A549 (cell line): ENCODE results near the gene ARL5C. TPM values are rescaled to one million over a fixed set of nuclear protein-coding genes. Genes with fewer than 3 reads are reported as not detected.

Source experiments
- ATAC-seq, 2 experiments: fragments of 200-7000 bp in 1 of 2; fragments of >200 bp in 1 of 2; cut with Nextera tagmentation in 1 of 2; cut with Tn5 transposase in 1 of 2; 3 replicates each; pipeline versions ENCODE4 v1.8.0 to v1.9.1; 2018 to 2020; ENCODE audit warnings: mild to moderate bottlenecking in 1 of 2, moderate library complexity in 1 of 2
- CTCF ChIA-PET: fragments of 300-600 bp; sonication (Branson Sonifier 250); formaldehyde crosslinking; extraction: SDS; loops from one replicate; lab custom pipeline; 2021; ENCODE audit warnings: antibody characterized with exemption, inconsistent platforms; lab: Yijun Ruan, JAX
- POLR2A ChIA-PET: fragments of 350-600 bp; formaldehyde crosslinking; extraction: SDS; loops from one replicate; lab custom pipeline; 2021; ENCODE audit warnings: antibody characterized with exemption, inconsistent platforms; lab: Yijun Ruan, JAX
- DNase-seq, 2 experiments: peaks; one replicate each; pipeline versions ENCODE4 v3.0.0 to v3.0.0-alpha.2; 2011 to 2016; ENCODE audit warnings: low read depth in 1 of 2, low spot score in 1 of 2
- FAIRE-seq: peaks from 2 replicates; lab custom pipeline; 2011; peaks lifted over from hg19 to GRCh38; lab: Jason Lieb, UNC
- H3K27ac ChIP-seq, 2 experiments: fragments of >200 bp; sonication (Bioruptor Twin); formaldehyde crosslinking; 3 replicates each; pipeline ENCODE4 v1.5.1; 2016 to 2017
- H3K4me1 ChIP-seq: fragments of >200 bp; sonication (Bioruptor Twin); formaldehyde crosslinking; 3 replicates; pipeline ENCODE4 v1.6.1; 2016
- H3K4me2 ChIP-seq: fragments of >200 bp; sonication (Bioruptor Twin); formaldehyde crosslinking; 3 replicates; pipeline ENCODE4 v1.6.1; 2016
- H3K4me3 ChIP-seq: fragments of >200 bp; sonication (Bioruptor Twin); formaldehyde crosslinking; 3 replicates; pipeline ENCODE4 v1.5.1; 2016
- H3K9me3 ChIP-seq: fragments of >200 bp; sonication (Bioruptor Twin); formaldehyde crosslinking; 3 replicates; pipeline ENCODE4 v1.6.1; 2016
- ATOH8 ChIP-seq: fragments of 250-450 bp; sonication (Bioruptor Pico); IDR thresholded peaks from 2 replicates; pipeline ENCODE4 v1.5.0; 2020; ENCODE audit warnings: low read depth, mild to moderate bottlenecking, moderate library complexity
- BHLHE40 ChIP-seq: IDR thresholded peaks from 2 replicates; pipeline ENCODE4 v1.6.1; 2012; ENCODE audit warnings: low read depth, low read length, inconsistent platforms
- CBX2 ChIP-seq: fragments of 200-600 bp; sonication (generic); IDR thresholded peaks from 2 replicates; pipeline ENCODE4 v1.6.1; 2016; ENCODE audit warnings: low read depth, mild to moderate bottlenecking, borderline replicate concordance
- EHF ChIP-seq: fragments of 250-450 bp; sonication (Bioruptor Pico); IDR thresholded peaks from 2 replicates; pipeline ENCODE4 v1.5.0; 2020; ENCODE audit warnings: mild to moderate bottlenecking
- FOXS1 ChIP-seq: fragments of 250-450 bp; sonication (Bioruptor Pico); IDR thresholded peaks from 2 replicates; pipeline ENCODE4 v1.5.0; 2020; ENCODE audit warnings: mild to moderate bottlenecking, moderate library complexity
- GATA3 ChIP-seq: IDR thresholded peaks from 2 replicates; pipeline ENCODE4 v1.6.1; 2012; ENCODE audit warnings: borderline replicate concordance
- HEYL ChIP-seq: fragments of 250-450 bp; sonication (Bioruptor Pico); IDR thresholded peaks from 2 replicates; pipeline ENCODE4 v1.8.0; 2021; ENCODE audit warnings: mild to moderate bottlenecking, moderate library complexity
- HOXA7 ChIP-seq: fragments of 250-450 bp; sonication (Bioruptor Pico); IDR thresholded peaks from 2 replicates; pipeline ENCODE4 v1.5.0; 2020; ENCODE audit warnings: mild to moderate bottlenecking, moderate library complexity
- HOXB5 ChIP-seq: fragments of 250-450 bp; sonication (Bioruptor Pico); IDR thresholded peaks from 2 replicates; pipeline ENCODE4 v1.5.0; 2020; ENCODE audit warnings: mild to moderate bottlenecking, moderate library complexity
- JUN ChIP-seq, 2 experiments: fragments of >200 bp; sonication (Bioruptor Twin); formaldehyde crosslinking; IDR thresholded peaks; 2 replicates in 1 of 2; 3 replicates in 1 of 2; pipeline ENCODE4 v1.6.1; 2016 to 2017
- MAZ ChIP-seq: fragments of 150-350 bp; IDR thresholded peaks from 2 replicates; pipeline ENCODE4 v1.6.1; 2014; ENCODE audit warnings: antibody characterized with exemption, low read depth, low read length, borderline replicate concordance
- NPAS2 ChIP-seq: fragments of 250-450 bp; sonication (Bioruptor Pico); IDR thresholded peaks from 2 replicates; pipeline ENCODE4 v1.8.0; 2022; ENCODE audit warnings: mild to moderate bottlenecking, moderate library complexity, borderline replicate concordance
- PHF8 ChIP-seq: fragments of 200-600 bp; sonication (generic); IDR thresholded peaks from 2 replicates; pipeline ENCODE4 v1.6.1; 2016; ENCODE audit warnings: low read depth, mild to moderate bottlenecking, antibody characterized with exemption, moderate library complexity, borderline replicate concordance
- RAD21 ChIP-seq, 2 experiments: fragments of >200 bp in 1 of 2; sonication (Bioruptor Twin) in 1 of 2; formaldehyde crosslinking in 1 of 2; IDR thresholded peaks in 1 of 2; conservative IDR thresholded peaks in 1 of 2; 2 replicates in 1 of 2; 3 replicates in 1 of 2; pipeline ENCODE4 v1.6.1; 2012 to 2018; ENCODE audit warnings: inconsistent platforms in 1 of 2
- RARB ChIP-seq: fragments of 250-450 bp; sonication (Bioruptor Pico); IDR thresholded peaks from 2 replicates; pipeline ENCODE4 v1.8.0; 2021; ENCODE audit warnings: mild to moderate bottlenecking, moderate library complexity
- SMC3 ChIP-seq: fragments of >200 bp; sonication (Bioruptor Twin); formaldehyde crosslinking; IDR thresholded peaks from 3 replicates; pipeline ENCODE4 v1.6.1; 2018; ENCODE audit warnings: inconsistent platforms
- TP53 ChIP-seq: fragments of 250-450 bp; sonication (Bioruptor Pico); IDR thresholded peaks from 2 replicates; pipeline ENCODE4 v1.5.0; 2021; ENCODE audit warnings: mild to moderate bottlenecking, moderate library complexity
- ZFP36 ChIP-seq: fragments of 450-650 bp; IDR thresholded peaks from 2 replicates; pipeline ENCODE4 v1.6.1; 2014; ENCODE audit warnings: borderline replicate concordance; ENCODE audit not compliant: partially characterized antibody
- ZSCAN20 ChIP-seq: fragments of 250-450 bp; sonication (Bioruptor Pico); IDR thresholded peaks from 2 replicates; pipeline ENCODE4 v1.8.0; 2022; ENCODE audit warnings: mild to moderate bottlenecking, moderate library complexity
- WGBS: methylation state at CpG from one replicate; pipeline ENCODE4 v1.1.6; 2017; ENCODE audit errors: missing lambda C conversion rate; 5-methylcytosine and 5-hydroxymethylcytosine counted together
- polyA plus RNA-seq, 4 experiments: library from polyadenylated mRNA; depleted of rRNA in 3 of 4; stranded (reverse); fragments of >200 nt; fragmentation: RNase III in 1 of 4; extraction: RNeasy Plus Mini Kit Qiagen cat#74134 plus additional on column Dnase treatment in 1 of 4; gene quantifications; 2 replicates in 3 of 4; 3 replicates in 1 of 4; pipeline ENCODE4 v1.2.3, GENCODE V29; 2011 to 2017
- TF ChIP-seq, protein P1 (sequence below): IDR thresholded peaks from 2 replicates; pipeline ENCODE4 v1.6.1; 2012; ENCODE audit warnings: low read depth, borderline replicate concordance
- TF ChIP-seq, protein P2 (sequence below): fragments of 150-350 bp; IDR thresholded peaks from 2 replicates; pipeline ENCODE4 v1.6.1; 2014; ENCODE audit warnings: low read depth, mild to moderate bottlenecking, low read length
- TF ChIP-seq, protein P3 (sequence below): fragments of >200 bp; sonication (Bioruptor Twin); formaldehyde crosslinking; IDR thresholded peaks from 3 replicates; pipeline ENCODE4 v1.5.1; 2016
- TF ChIP-seq, protein P4 (sequence below): fragments of >200 bp; sonication (Bioruptor Twin); formaldehyde crosslinking; IDR thresholded peaks from 3 replicates; pipeline ENCODE4 v1.6.1; 2016

ARL5C gene
- polyA plus RNA-seq, 2 of the 4 experiments (the other 2 are of a cell fraction): not detected

GRCh38 chr17:39150104-39150634 lies 15.8 kb downstream of the ARL5C start:
- FAIRE-seq: no peak
- TF ChIP-seq HEYL (CRISPR knock-in tag) (no peak), ZSCAN20 (CRISPR knock-in tag) (no peak), RAD21 (conservative IDR thresholded peaks at IDR 0.05 in 1 of 2, IDR thresholded peaks at IDR 0.05 in 1 of 2) (no peak), ATOH8 (CRISPR knock-in tag) (no peak)
- TF ChIP-seq, protein P1, sequence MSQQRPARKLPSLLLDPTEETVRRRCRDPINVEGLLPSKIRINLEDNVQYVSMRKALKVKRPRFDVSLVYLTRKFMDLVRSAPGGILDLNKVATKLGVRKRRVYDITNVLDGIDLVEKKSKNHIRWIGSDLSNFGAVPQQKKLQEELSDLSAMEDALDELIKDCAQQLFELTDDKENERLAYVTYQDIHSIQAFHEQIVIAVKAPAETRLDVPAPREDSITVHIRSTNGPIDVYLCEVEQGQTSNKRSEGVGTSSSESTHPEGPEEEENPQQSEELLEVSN: no peak

GRCh38 chr17:39147221-39148185 lies 18.5 kb downstream of the ARL5C start:
- POLR2A ChIA-PET: interaction anchor here (0.5 kb wide), 1 partner anchor 65 kb away, joined by 3 read pairs; no protein-coding TSS in a partner anchor
- H3K9me3 ChIP-seq: no peaks in the 10 kb centered on the region
- TF ChIP-seq SMC3: no peak
- TF ChIP-seq ZFP36: no peak

More at GRCh38 chr17:39150104-39150634, 15.8 kb downstream of the ARL5C start:
- ChIA-PET CTCF (interaction anchor here (2.0 to 29.6 kb wide), 4 partner anchors 11 to 168 kb away, joined by 4 to 612 read pairs (median 176); partner anchors contain the start of gene ARL5C), POLR2A (no interaction called here)
- WGBS: 52% methylated on average over 5 of the region's 5 CpGs
- Histone ChIP-seq H3K4me2 (no peak overlapping the region), H3K27ac (no peak overlapping the region), H3K4me3 (no peak overlapping the region), H3K4me1 (peaks cover 7% of the 10 kb centered on the region), H3K9me3 (no peaks in the 10 kb centered on the region)
- ATAC-seq (no peak), DNase-seq (no peak)

GRCh38 chr17:39146273-39146672 lies 19.7 kb downstream of the ARL5C start:
- WGBS: 70% methylated on average over 3 of the region's 3 CpGs
- ChIA-PET CTCF (interaction anchor here (0.6 to 29.6 kb wide), 6 partner anchors 8 to 336 kb away, joined by 3 to 612 read pairs (median 4); partner anchors contain the start of gene ARL5C), POLR2A (interaction anchor here (0.5 to 0.7 kb wide), 2 partner anchors 166 to 262 kb away, joined by 5 to 6 read pairs; no protein-coding TSS in a partner anchor)
- no peak for DNase-seq
- H3K27ac ChIP-seq: no peak overlapping the region
- no peak overlapping the region for H3K4me2 ChIP-seq
- H3K4me3 ChIP-seq: no peak overlapping the region
- no peaks in the 10 kb centered on the region for H3K4me1 ChIP-seq
- no peaks in the 10 kb centered on the region for H3K9me3 ChIP-seq
- no peak for ATAC-seq
- no peak for FAIRE-seq
- TF ChIP-seq, protein P2, sequence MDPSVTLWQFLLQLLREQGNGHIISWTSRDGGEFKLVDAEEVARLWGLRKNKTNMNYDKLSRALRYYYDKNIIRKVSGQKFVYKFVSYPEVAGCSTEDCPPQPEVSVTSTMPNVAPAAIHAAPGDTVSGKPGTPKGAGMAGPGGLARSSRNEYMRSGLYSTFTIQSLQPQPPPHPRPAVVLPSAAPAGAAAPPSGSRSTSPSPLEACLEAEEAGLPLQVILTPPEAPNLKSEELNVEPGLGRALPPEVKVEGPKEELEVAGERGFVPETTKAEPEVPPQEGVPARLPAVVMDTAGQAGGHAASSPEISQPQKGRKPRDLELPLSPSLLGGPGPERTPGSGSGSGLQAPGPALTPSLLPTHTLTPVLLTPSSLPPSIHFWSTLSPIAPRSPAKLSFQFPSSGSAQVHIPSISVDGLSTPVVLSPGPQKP: no peak
- TF ChIP-seq ZSCAN20 (CRISPR knock-in tag) (no peak), GATA3 (no peak), PHF8 (no peak), JUN (IDR thresholded peaks at IDR 0.05) (no peak), TP53 (CRISPR knock-in tag) (no peak), HOXB5 (CRISPR knock-in tag) (no peak), EHF (CRISPR knock-in tag) (no peak), NPAS2 (CRISPR knock-in tag) (no peak), MAZ (no peak), HOXA7 (CRISPR knock-in tag) (no peak), RARB (no peak), BHLHE40 (no peak), CBX2 (no peak), FOXS1 (CRISPR knock-in tag) (no peak)
- TF ChIP-seq, protein P3, sequence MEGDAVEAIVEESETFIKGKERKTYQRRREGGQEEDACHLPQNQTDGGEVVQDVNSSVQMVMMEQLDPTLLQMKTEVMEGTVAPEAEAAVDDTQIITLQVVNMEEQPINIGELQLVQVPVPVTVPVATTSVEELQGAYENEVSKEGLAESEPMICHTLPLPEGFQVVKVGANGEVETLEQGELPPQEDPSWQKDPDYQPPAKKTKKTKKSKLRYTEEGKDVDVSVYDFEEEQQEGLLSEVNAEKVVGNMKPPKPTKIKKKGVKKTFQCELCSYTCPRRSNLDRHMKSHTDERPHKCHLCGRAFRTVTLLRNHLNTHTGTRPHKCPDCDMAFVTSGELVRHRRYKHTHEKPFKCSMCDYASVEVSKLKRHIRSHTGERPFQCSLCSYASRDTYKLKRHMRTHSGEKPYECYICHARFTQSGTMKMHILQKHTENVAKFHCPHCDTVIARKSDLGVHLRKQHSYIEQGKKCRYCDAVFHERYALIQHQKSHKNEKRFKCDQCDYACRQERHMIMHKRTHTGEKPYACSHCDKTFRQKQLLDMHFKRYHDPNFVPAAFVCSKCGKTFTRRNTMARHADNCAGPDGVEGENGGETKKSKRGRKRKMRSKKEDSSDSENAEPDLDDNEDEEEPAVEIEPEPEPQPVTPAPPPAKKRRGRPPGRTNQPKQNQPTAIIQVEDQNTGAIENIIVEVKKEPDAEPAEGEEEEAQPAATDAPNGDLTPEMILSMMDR: no peak
- TF ChIP-seq, protein P4, sequence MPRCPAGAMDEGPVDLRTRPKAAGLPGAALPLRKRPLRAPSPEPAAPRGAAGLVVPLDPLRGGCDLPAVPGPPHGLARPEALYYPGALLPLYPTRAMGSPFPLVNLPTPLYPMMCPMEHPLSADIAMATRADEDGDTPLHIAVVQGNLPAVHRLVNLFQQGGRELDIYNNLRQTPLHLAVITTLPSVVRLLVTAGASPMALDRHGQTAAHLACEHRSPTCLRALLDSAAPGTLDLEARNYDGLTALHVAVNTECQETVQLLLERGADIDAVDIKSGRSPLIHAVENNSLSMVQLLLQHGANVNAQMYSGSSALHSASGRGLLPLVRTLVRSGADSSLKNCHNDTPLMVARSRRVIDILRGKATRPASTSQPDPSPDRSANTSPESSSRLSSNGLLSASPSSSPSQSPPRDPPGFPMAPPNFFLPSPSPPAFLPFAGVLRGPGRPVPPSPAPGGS: no peak
- TF ChIP-seq, protein P1: no peak

More at GRCh38 chr17:39147221-39148185, 18.5 kb downstream of the ARL5C start:
- peaks cover 5% of the 10 kb centered on the region for H3K4me1 ChIP-seq
- WGBS: 51% methylated on average over 13 of the region's 13 CpGs
- H3K4me2 ChIP-seq: no peak overlapping the region
- FAIRE-seq: no peak
- no peak overlapping the region for H3K27ac ChIP-seq
- DNase-seq: no peak
- ATAC-seq: no peak
- no peak overlapping the region for H3K4me3 ChIP-seq
- CTCF ChIA-PET: interaction anchor here (0.6 to 29.6 kb wide), 7 partner anchors 26 to 166 kb away, joined by 3 to 612 read pairs (median 4); partner anchors contain the start of gene ARL5C
